ENCODE data around the gene NLRP1.

NLRP1 gene

GRCh38 chr17:5610956-5611355 lies 26.6 kb upstream of the NLRP1 start:
- TF ChIP-seq POLR2A (IDR thresholded peaks at IDR 0.05; ENCODE audit: extremely low read depth, insufficient read length) (no peak), MAX (IDR thresholded peaks at IDR 0.05; ENCODE audit: low read depth, low read length) (no peak), MYC (IDR thresholded peaks at IDR 0.05; ENCODE audit: low read depth, low read length) (no peak), CTCF (IDR thresholded peaks at IDR 0.05; ENCODE audit: low read depth, low read length) (no peak)
- no peak overlapping the region for H3K4me3 ChIP-seq (ENCODE audit: low read depth, low read length)
- DNase-seq (ENCODE audit: low read depth) = peak; percentile 76

GRCh38 chr17:5608399-5609112 lies 24.2 kb upstream of the NLRP1 start:
- DNase-seq (ENCODE audit: low read depth) = no peak
- TF ChIP-seq MAX (IDR thresholded peaks at IDR 0.05; ENCODE audit: low read depth, low read length) (no peak), POLR2A (IDR thresholded peaks at IDR 0.05; ENCODE audit: extremely low read depth, insufficient read length) (no peak), MYC (IDR thresholded peaks at IDR 0.05; ENCODE audit: low read depth, low read length) (no peak), CTCF (IDR thresholded peaks at IDR 0.05; ENCODE audit: low read depth, low read length) (no peak)
- no peak overlapping the region for H3K4me3 ChIP-seq (ENCODE audit: low read depth, low read length)

GRCh38 chr17:5607946-5608345 lies 23.6 kb upstream of the NLRP1 start:
- H3K4me3 ChIP-seq (ENCODE audit: low read depth, low read length) = no peak overlapping the region
- TF ChIP-seq MYC (IDR thresholded peaks at IDR 0.05; ENCODE audit: low read depth, low read length) (no peak), POLR2A (IDR thresholded peaks at IDR 0.05; ENCODE audit: extremely low read depth, insufficient read length) (no peak), MAX (IDR thresholded peaks at IDR 0.05; ENCODE audit: low read depth, low read length) (no peak), CTCF (IDR thresholded peaks at IDR 0.05; ENCODE audit: low read depth, low read length) (no peak)
- DNase-seq (ENCODE audit: low read depth) = no peak

- no peak for DNase-seq (ENCODE audit: low read depth)
- H3K4me3 ChIP-seq (ENCODE audit: low read depth, low read length) = no peak overlapping the region
- TF ChIP-seq POLR2A (IDR thresholded peaks at IDR 0.05; ENCODE audit: extremely low read depth, insufficient read length) = no peak
- TF ChIP-seq CTCF (IDR thresholded peaks at IDR 0.05; ENCODE audit: low read depth, low read length) = no peak
- no peak for TF ChIP-seq MYC (IDR thresholded peaks at IDR 0.05; ENCODE audit: low read depth, low read length)
- TF ChIP-seq MAX (IDR thresholded peaks at IDR 0.05; ENCODE audit: low read depth, low read length) = no peak
Measured at GRCh38 chr17:5605452-5605851, 21.1 kb upstream of the NLRP1 start.

GRCh38 chr17:5600041-5600440 lies 15.7 kb upstream of the NLRP1 start:
- no peak for DNase-seq (ENCODE audit: low read depth)
- no peak overlapping the region for H3K4me3 ChIP-seq (ENCODE audit: low read depth, low read length)
- TF ChIP-seq CTCF (IDR thresholded peaks at IDR 0.05; ENCODE audit: low read depth, low read length) (no peak), MAX (IDR thresholded peaks at IDR 0.05; ENCODE audit: low read depth, low read length) (no peak), POLR2A (IDR thresholded peaks at IDR 0.05; ENCODE audit: extremely low read depth, insufficient read length) (no peak), MYC (IDR thresholded peaks at IDR 0.05; ENCODE audit: low read depth, low read length) (no peak)

All from NB4 (cell line).